ENCODE measurements around the gene PJA2. TPM values are rescaled to one million over a fixed set of nuclear protein-coding genes. Genes with fewer than 3 reads are reported as not detected.

The PJA2 gene
- total and polyA plus RNA-seq, 9 of the 15 experiments (the other 6 are each of a cell fraction or from before 2014, with no cell fraction given) = 25.1 to 82.1 (median 50.1) TPM

GRCh38 chr5:109411149-109411514 lies 1.4 kb upstream of the PJA2 start (continued):
- no peak for TF ChIP-seq TSHZ1 (CRISPR knock-in tag; IDR thresholded peaks at IDR 0.05)
- 0 out of 2 replicates have a peak, but pooled peaks have one; percentile 15 for TF ChIP-seq ZKSCAN8 (CRISPR knock-in tag; IDR thresholded peaks at IDR 0.05)
- no peak for TF ChIP-seq ZNF589 (CRISPR knock-in tag; IDR thresholded peaks at IDR 0.05; ENCODE audit: low read depth)
- no peak for TF ChIP-seq CAMTA2 (CRISPR knock-in tag; conservative IDR thresholded peaks at IDR 0.05)
- TF ChIP-seq CUX1 (CRISPR knock-in tag; IDR thresholded peaks at IDR 0.05) = no peak
- no peak for TF ChIP-seq MGA (IDR thresholded peaks at IDR 0.05)
- no peak for TF ChIP-seq FIP1L1 (IDR thresholded peaks at IDR 0.05; ENCODE audit: low read depth, low read length, poor library complexity, severe bottlenecking)
